Activated CD4-positive, CD25-positive, alpha-beta regulatory T cell treated with anti-CD3 and anti-CD28 coated beads, Interleukin-2, amount 50 U/mL, for 16 hours (primary cell): ENCODE results near the gene PROC.
A peak's percentile ranks its signal among the peaks of the same experiment; 100 is the strongest.
"Not testable (repeated sequence)": the region's sequence is repeated elsewhere in the genome, so short reads cannot be mapped to it uniquely, and the experiment has no call there.

Source experiments
- DNase-seq: peaks from one replicate; pipeline ENCODE4 v3.0.0-alpha.2; 2020; ENCODE audit warnings: low read depth, low spot score

PROC gene

DNA sequence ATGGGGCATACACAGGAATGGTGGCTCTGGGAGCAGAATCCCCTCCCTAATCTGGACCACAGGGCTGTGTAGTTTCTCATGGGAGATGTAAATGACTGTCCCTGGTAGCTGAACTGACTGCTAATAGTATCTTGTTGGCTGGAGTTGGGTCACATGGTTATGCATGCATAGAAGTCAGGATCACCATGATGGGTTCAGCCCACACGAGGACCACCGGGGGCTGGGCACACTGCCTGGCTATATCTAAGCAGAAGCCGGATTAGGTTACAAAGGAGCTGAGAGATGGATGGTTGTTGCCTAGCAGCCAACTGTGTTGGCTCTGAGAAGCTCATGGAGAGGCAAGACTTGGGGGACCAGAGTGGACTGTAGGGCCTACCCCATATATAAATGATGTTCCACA lies 23.7 kb upstream of the PROC start:
- no peak for DNase-seq

DNA sequence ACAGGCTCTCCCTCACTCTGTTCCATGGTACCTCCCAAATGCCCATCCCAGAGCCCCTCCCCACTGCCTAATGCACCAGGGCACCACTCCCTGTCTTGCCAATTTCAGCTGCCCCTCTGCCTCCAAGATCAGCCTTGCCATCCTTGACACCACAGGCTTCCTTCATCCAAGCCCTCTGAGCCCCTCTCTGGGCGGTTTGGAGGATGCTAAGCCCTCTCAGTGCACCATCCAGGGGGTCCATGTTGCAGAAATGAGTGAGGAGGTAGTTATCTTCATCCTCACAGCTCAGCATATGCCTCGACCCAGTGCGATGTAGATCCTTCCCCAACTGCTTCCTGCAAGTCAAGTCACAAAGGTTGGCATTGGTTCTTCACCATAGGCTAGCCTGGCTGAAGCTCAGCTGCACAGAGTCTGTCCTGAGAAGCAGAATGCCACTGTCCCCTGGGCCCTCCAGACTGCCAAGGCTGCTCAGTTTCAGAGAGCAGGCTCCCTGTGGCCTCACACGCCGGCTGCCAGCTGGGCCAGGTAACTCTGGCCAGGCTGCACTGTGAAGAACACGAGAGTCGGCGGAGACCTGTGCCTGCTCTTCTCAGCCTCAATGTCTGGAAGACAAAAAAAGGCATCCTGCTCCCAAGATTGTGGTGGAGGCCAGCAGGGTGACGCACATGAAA lies 20.5 kb upstream of the PROC start:
- DNase-seq = no peak

DNA sequence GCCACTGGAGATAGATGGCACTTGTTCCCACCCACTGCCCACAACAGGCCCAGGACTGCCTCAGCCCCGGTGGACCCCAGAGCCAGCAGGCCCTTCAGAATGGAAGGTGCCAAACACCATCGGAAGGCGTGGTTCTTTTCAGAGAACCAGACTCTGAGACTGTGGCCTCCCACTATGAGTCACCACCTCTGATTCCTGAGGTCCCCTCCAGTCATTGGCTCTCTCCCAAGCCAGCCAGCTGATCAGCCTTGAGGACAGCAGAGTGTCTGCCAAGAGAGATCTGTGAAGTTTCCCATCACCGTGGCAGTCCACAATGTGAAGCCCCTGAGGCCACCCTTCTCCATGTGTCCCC lies 20.0 kb upstream of the PROC start:
- DNase-seq = no peak

- DNase-seq = no peak
Measured at GRCh38 chr2:127400533-127400896, 17.7 kb upstream of the PROC start.

GRCh38 chr2:127400897-127401756 lies 17.1 kb upstream of the PROC start:
- DNase-seq = no peak

DNA sequence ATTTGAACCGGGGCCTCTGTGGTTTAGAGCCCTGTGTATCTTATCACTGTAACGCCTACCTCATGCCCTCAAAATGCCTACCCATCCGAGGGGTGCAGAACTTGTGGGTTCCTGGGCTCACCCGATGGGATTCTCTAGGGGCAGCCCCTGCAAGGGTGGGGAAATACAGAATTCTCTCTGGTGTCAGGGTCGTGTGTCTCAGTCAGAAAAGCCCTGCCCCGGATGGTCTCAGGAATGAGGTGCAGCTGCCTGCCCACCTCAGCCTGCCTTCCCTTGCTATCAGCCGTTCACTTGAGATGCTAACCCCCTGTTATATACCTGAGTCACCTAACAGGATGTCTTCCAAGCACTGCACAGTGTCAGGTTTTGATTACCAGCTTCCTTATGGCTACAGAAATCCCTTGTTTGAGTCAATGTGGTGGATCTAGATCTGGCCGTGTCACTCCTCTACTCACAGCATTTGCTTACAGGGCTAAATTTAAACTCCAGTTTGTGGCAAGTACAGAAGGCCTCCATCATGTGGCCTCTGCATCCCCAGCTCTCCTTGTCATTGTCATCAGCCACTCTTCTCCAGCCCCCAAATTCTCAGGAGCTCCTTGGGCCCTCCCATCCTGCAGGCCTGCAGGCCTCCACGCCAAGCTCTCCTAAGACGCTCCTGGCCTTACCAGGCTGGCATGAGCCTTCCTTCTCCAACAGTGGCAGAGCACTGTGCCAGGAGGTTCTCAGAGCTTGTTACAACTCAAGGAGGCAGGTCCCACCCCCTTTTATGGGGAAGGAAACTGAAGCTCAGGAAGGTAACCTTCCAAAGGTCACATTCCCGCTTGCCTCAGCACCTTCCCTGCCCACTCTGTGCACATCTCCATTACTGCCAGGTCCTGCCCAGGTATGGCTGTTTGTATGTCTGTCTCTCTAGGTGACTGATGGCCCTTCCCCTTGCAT lies 16.2 kb upstream of the PROC start:
- DNase-seq = no peak

DNA sequence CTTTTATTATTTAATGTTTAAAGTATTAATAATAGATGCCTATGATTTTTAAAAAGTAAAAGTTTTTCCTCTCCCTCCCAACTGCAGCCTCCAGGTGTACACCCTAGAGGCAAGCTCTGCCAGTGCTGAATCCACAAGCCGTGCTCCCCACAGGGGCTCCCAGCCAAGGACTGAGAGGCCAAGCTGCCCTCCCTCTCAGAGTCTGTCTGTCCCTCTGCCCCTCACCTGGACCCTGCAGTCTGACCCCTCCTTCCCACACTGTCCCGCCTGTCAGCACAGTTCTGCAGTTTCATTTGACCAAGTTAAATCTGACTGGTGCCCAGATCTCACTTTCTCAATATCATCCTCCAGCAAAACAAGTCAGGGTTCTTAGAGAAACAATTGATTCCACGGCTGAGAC lies 14.8 kb upstream of the PROC start:
- no peak for DNase-seq

GRCh38 chr2:127404466-127405254 lies 13.6 kb upstream of the PROC start:
- no peak for DNase-seq

DNA sequence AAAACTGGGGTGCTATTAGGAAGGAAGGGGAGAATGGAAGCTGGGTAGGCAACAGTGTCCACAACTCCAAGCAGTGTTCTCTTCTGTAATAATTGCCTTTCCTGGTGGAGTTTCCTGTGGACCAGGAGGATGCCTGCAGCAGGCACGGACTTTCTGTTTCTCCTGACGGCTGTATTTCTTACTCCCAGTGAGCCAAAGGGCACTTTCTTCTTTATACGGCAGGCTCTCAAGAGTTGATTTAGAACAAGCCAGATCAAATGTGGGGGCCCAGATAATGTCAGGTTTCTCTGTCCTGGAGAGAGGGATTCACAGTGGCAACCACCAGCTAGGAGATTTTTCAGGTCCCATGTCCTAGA lies 13.0 kb upstream of the PROC start:
- DNase-seq = no peak

DNA sequence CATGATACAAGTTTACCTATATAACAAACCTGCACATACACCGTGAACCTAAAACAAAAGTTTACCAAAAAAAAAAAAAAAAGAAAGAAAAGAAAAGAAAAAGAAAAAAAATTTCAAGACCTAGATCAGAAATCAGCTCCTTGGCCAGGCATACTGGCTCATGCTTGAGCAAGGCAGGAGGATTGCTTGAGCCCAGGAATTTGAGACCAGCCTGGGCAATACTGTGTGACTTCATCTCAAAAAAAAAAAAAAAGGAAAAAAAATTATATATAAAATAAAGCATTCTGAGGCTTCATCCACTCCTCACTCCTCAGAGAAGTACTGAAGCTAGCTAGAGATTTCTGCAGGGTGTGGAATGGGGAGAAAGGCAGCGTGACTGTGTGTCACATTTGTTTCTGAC lies 11.8 kb upstream of the PROC start:
- no peak for DNase-seq

- no peak for DNase-seq
Measured at GRCh38 chr2:127407091-127407490, 11.1 kb upstream of the PROC start.

DNA sequence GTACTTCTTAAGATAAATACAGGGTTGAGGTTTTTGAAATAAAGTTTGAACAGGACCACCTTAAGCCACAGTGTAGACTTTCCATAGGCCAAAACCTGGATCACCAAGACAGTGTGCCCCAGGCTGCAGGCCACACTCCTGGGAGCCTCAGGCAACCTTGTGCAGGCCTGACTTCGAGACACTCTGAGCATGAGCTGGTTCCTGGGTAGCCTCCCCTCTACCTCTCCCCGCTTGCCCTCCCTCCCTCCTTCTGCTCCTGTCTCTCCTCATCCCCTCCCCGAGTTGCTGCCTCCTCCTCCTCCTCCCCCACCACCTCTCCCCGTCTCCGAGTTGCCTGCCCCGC lies 10.6 kb upstream of the PROC start:
- no peak for DNase-seq

GRCh38 chr2:127408004-127408806 lies 10.0 kb upstream of the PROC start:
- DNase-seq = peak; percentile 66

DNA sequence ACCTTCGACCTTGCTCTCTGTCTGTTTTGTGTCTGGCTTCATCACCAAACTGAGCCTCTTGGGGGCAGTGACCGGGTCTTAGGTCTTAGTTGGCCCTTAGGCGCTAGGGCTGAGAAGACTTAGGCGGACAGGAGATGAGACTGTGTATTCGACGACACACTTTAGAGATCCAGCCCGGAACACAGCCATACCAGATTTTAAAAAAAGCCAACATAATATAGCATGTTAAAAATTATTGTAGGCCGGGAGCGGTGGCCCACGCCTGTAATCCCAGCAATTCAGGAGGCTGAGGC lies 9.5 kb upstream of the PROC start:
- DNase-seq = no peak

- not testable (repeated sequence) for DNase-seq
Measured at GRCh38 chr2:127409716-127410115, 8.5 kb upstream of the PROC start.

DNA sequence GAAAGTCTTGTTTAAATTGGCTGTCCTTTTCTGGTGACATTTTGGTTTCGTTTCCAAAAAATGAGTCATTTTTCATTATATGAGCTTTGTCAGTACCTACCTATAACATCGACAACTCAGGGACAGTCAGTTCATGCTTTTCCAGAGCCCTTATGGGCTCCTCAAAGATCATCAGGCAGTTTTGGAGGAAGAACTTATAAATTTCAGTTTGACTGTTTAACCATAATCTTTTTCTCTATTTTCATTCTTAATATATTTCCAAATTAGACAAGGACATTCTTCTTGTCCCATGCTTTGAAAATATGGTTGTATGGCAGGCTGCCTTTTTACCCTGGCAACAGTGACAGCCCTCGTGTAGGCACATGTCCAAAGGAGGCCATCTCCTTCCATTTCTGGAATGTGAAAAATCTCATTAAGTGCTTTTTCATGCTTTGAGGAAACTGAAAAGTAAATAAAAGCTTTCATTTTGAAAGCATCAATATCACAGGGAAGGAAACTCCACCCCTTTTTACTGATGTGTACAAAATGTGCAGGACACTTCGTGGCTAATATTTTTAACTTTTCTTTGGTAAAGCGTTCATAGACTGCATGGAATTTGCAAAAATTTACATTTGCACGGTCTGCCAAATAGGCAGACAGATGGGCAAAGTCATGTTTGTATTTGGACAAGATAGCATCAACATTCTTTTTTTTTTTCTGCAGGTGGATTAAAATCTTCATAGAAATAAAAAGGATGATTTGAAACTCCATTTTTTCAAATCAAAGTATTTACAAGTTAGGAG lies 7.2 kb upstream of the PROC start:
- DNase-seq = no peak

DNA sequence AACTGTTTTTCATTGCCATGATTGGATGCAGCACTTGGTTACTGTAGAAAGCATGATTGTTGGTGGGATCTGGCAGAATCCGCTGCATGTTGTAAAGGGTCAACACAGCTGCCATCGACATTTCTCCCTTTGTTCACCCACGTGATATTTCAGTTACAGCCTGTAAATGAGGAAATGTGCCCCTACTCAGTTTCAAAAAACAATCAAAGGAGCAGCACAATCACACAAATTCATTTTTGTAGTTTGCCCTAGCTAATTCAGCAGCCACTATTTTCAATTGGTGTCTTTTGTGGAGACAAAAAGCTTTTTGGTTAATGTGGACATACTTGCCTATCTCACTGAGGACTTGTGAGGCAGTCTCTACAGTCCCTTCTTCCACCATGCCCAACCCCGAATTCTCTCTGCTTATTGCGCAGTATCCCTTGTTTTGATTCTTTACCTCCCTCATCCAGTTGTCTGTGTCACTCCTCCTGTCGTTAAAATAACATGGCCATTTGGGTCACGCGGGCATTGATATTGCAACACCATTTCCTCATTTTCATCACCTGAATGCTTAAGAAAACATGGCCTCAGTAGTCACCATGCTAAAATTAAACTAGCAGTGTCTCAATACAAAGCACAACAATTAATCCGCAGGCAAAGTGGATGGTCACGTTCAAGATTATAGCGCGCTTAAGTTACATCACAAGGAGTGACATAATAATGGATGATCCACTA lies 6.4 kb upstream of the PROC start:
- DNase-seq = no peak

DNA sequence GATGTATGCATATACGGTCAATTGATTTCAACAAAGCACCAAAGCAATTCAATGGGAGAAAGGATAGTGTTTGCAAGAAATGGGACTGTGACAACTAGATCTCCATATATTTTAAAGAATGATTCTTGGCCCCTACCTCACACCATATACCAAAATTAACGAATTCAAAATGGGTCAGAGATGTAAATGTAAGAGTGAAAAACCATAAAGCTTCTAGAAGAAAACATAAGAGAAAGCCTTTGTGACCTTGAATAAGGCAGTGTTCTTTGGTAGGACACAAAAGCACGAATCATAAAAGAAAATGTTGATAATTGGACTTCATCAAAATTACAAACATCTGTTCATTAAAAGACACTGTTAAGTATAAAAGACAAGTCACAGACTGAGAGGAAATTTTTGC lies 5.0 kb upstream of the PROC start:
- DNase-seq = no peak

GRCh38 chr2:127413782-127414637 lies 4.2 kb upstream of the PROC start:
- no peak for DNase-seq
